NCI-H1930 (cell line): ENCODE measurements around the gene PLCG1.

ENCODE experiments used
- DNase-seq, 2 experiments: peaks; one replicate each; lab custom pipeline; 2025; lab: John Stamatoyannopoulos, UW

The PLCG1 gene

DNA sequence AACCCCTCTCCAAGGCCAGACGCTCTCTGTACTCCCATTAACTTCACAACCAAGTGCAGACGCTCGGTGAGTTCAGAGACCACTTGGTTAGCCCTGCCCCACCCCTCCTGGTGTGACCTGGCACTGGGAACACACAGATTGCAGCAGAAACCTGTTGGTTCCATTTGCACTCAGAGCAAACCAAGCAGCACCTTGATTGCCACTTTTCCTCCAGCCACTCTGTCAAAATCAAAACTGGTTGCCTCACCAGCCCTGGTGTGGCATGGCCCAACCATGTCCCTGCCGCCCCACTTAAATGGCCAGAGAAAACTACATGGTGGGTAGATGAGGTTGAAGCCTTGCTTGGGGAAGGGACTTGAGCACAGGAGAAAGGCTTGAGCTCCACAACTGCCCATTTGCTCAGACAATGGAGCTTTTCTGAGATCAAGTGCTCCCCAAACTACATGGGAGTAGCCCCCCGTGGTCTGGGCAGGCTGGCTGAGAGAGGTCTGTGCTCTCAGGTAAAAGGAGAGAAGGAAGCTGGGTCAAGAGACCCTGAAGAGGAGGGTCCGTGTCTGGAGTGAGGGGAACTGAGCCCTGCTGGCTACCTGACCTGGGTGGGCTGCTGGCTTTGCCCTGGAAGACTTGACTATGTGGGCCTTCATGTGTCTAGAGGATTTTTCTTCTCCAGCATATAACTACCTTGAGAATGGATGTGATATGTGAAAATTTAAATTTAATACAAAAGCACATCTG is 43.4 kb downstream of the PLCG1 start:
- no peak for DNase-seq

DNA sequence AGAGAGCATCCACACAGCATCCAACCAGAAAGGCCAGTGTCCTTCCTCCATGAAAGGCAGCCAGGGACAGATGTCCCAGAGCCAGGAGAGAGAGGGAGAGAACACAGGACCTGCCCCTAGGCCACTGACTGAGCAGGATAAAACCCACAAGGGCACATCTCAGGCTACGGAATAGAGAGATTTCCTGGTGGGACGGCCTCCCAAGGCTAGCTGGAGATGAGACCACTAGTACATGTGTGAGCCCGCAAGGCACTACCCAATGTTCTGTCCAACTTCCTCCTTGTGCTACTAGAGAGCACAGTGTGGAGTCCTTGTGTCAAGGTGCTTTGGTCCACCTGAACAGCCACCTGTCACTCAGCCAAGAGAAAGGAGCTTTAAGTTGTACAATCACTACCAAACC is 44.2 kb downstream of the PLCG1 start:
- DNase-seq, result no peak

DNA sequence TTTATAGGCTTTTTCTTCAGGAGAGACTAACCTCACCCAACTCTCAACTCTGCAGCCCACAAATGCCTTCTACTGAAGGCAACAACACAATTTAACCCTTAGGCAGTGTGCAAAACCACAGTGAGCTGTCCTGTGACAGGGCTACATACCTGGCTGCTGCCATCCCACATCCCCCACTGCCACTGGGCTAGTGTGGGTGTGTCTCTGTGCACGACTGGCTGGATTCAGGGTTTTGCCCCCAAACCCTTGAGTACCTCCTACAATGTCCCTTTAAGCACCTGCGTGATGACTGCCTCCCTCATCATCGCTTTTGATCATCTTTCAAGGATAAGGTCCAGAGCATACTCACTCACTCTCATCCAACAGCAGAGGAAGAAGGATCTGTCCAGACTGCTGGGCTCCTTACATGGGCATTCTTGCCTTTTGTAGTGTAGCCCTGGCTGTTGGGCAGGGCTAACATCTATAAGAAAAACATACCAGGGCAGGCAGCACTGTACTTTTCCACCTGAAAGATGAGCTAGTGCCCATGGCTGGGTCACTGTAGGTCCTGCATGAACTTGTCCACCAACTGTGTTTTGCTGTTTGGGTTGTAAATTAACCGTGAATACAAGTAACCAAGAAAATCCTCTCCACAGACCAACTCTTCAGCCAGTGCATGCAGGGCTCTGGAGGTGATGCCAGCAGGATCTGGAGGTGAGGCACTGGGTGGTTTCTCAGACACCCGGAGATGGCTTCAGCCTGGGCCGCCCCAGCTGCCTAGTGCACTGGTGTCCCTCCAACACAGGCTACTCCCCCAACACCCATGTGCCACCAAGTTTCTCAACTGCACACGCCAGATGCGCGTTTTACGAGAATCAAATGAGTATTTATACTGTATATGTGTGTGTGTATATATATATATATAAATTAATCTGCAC is 45.2 kb downstream of the PLCG1 start:
- no peak for DNase-seq

DNA sequence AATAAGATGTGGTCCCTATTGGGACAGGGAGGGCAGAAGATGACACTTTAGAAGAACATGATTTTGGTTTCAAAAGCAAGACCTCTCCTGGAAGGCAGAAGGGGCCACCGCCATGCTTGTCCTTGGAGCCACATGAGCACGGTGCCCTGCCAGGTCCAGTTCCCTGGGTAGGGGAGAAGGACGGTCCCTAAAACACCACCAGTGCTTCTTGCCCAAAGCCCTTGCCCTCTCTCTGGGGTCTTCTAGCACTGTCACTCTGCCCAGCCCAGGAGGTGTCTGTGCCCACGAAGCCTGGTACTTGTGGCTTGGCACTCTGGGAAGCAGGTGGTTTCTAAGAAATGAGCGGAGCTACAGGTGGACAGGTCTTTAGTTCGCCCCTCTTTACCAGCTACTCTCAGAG is 46.0 kb downstream of the PLCG1 start:
- DNase-seq, result no peak

DNA sequence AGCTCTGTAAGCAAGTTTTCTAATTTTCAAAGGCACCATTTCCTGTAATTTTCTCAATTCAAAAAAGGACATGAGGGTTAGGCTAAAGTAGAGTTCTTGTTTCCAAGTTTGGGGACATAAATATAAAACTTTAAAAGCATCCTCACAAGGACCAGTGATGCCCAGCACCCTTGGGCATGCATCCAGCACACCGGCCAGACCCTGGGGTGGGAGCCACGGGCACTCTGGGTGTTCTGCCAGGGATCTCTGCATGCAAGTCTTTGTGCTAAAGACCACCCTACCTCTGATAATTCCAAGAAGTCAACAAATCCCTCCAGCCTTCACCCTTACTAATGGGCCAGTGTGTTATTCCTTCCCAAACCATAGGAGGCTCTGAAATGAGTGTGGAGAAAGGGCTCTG is 46.5 kb downstream of the PLCG1 start:
- DNase-seq, result no peak

DNA sequence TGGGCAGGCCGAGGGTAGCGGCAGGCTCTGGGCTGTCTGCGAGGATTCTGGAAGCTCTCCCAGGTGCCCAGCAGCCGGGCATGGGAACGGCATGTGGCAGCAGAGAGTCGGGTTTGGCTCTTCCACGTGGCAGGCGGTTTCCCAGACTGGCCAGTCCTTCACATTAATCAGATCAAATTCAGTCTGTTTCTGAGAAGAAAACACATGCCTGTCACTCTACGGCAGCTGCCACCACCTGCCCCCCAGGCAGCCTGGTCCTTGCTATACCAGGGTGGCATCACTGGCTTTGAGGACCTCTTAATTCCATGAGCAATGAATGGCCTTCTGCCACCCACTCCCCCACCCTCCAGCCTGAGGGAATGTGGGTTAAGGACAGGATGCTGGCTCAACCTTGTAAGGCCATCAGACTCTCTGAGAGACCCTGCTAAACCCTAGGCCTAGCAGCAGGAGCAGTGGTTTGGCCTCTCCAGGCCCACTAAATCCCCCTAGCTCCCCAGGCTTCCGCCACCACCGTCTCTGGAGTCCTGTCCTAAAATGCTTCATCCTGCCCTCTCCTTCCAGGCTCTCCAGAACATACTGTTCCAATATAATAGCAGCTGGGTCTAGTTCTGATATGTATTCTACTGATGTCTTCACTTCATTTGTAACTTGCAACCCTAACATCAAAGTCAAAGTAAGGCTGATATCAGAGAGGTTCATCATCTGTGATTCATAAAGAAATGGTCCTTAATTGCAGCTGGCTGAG is 47.8 kb downstream of the PLCG1 start:
- DNase-seq, result no peak

DNA sequence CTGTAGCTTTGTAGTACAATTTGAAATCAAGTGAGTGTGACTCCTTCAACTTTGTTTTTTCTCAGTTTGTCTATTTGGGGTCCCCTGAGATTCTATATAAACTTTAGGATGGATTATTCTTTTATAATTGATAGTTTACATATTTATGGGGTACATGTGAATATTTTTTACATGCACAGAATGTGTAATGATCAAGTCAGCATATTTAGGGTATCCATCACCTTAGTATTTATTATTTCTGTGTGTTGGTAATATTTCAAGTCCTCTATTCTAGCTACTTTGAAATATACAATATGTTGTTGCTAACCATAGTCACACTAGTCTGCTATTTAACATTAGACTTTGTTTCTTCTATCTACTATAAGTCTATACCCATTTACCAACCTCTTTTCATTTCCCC is 50.3 kb downstream of the PLCG1 start:
- DNase-seq, result no peak

DNA sequence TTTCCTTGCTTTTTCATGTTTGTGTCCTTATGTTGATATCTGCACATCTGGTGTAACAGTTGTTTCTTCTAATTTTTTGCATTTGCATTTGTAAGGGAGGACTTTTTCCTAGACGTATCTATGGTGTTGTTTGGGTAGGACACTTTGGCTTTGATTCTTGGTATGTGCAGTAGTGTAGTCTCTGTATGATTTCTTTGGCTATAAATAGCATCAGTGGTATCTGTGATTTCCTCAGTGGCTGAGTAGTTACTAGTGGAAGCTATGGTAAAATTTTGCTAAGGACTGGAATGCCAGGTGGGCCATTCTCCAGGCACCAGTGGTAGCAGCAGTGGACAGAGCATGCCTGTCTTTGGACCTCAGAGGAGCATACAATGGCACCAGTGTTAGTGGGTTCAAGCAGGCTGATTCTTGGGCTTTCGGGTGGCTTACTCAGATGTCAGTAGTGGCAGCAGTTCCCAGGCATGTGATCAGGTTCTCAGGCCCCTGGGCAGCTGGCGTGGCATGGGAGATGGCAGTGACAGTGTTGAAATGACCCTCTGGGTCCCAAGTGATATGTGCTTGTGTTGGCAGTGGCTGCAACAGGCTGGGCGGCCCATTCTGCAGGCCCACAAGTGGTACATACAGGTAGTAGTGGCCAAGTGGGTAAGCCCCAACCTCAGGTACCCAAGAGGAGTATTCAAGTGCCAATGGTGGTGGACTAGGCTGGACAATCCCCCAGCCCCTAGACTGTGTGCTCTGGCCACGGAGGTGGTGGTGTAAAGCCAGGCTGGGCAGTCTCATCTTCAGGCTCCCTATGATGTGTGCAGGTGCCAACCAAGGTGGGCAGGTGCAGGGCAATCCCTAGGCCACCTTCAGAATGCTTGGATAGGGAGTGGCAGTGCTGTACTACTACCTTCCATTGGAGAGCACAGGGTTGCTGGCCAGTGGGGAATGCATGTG is 54.5 kb downstream of the PLCG1 start:
- no peak for DNase-seq

DNA sequence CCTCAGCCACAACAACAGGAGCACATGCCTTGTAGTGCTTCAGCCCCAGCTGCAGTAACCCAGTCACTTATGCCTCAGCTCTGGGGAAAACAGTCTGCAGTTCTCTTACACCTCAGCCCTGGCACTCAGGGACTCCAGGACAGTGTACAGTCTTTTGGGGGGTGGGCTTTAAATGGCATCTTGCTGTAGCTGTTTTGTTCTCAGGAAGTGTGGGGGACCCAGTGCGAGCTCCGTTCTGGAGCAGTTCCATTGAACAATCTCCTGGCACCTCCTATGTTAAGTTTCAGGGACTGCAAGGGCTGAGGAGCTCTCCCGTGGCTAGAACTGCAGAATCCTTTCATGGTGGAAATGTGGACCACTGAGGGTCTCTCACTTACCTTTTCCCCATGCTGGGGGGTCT is 55.2 kb downstream of the PLCG1 start:
- no peak for DNase-seq

DNA sequence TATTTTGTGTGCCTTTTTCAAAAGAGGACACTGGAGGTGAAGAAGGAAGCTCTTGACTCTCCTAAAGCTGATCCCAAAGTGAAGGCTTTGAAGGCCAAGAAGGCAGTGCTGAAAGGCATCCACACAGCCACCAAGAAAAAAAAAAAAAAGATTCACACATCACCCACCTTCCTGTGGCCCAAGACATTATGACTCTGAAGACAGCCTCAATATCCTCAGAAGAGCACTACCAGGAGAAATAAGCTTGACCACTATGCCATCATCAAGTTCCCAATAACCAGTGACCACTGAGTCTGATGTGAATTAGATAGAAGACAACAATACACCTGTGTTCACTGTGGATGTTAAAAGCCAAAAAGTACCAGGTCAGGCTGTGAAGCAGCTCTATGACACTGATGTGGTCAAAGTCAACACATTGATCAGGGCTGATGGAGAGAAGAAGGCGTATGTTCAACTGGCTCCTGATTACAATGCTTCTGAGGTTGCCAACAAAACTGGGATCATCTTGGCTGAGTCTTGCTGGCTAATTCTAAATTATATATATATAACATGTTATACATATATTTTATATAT is 59.4 kb downstream of the PLCG1 start:
- DNase-seq, result no peak

DNA sequence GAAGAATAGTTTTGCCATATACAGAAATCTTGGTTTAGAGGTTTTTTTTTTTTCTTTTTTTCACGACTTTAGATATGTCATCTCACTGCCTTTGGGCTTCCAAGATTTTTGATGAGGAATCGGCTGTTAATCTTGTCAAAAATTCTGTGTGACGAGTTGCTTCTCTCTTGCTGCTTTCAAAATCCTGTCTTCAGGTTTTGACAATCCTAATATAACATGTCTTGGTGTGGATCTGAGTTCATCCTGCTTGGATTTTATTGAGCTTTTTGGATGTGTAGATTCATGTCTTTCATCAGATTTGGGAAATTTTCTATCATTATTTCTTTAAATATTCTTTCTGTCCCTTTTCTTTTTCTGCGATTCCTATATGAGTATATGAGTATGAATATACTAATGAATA is 61.1 kb downstream of the PLCG1 start:
- no peak for DNase-seq

DNA sequence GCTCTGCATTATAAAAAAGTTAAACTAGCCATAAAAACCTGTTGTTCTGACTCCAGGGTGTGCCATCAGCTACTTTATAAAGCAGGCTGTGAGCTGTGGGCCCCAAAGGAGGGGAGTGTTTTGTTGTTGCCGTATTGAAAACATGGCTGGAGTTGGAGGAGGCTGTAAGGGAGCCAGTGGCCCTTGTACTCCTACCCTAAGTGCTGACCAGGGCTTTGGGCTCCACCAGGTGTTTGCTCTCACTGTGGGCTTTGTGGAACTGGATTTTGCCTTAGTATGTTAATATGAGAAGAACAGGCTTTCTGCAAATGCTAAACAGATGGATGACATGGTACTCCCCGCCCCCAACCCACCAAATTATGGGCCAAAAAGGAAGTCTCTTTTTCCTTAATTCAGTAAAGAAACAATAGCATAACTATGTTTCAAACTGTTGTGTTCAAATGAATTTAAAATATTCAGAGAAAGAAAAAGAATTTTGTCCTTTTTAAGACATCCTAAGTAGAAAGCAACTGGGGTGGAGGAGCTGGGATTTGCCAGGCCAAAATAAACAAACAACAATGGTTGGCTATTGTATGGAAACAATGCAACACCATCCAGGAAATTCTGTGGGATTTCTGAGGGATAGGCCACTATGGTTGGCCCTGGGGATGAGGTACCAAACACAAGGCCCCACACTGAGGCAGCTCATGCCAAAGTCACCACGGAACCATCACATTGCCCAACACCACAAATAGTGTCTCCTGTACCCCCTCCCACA is 63.3 kb downstream of the PLCG1 start:
- no peak for DNase-seq

DNA sequence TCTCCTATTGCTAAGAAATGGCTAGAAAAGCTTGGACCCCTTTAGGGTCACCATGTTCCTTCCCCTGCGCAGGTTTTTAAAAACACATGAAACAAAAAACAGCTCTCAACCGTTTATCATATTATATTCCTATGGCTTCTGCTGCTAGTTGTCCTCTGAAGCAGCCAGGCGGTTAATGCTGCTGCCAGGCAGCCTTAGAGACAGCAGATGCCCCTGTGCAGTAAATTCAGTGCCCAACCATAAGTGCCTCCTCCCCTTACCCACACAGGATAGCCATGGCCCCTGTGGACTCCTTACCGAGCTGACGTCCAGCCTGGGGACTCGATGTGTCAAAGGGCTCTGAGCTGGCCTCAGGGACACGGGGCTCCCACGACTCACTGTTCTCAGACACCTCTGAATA is 64.4 kb downstream of the PLCG1 start:
- no peak for DNase-seq

DNA sequence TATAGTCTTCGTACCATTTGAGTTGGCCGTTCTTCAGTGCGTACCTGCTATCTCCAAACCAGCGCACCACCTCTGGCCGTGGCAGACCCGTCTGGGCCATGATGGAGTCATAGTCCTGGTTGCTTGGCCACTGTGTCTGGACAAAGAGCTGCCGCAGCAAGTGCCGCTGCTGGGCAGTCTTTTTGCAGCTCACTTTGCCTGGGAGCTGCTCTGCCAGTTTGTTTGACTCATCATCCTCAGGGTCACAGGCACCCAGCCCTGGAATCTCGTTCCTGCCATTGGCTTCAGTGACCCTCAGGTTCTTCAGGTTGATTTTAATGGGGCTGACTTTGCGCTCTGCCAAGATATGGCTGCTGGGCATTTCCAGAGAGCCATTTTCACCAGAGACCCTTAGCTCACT is 65.1 kb downstream of the PLCG1 start:
- no peak for DNase-seq

DNA sequence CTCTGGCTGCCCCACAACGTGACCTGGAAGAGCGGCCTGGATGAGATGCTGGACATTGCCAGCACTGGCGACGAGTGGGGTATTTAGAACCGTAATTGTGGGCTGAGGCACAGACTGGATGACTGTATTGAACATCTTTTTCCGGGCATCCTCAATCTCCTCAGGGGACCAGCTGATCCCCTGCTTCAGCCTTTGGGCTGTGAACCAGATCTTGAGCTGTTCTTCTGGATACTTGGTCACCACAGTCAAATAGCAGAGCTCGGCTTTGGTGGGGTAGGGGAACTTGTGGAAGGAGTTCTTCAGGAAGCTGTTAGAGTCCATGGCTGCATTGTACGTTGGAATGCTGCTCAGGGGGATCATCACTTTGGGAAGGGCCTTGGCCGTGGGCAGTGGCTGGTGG is 66.3 kb downstream of the PLCG1 start:
- no peak for DNase-seq

DNA sequence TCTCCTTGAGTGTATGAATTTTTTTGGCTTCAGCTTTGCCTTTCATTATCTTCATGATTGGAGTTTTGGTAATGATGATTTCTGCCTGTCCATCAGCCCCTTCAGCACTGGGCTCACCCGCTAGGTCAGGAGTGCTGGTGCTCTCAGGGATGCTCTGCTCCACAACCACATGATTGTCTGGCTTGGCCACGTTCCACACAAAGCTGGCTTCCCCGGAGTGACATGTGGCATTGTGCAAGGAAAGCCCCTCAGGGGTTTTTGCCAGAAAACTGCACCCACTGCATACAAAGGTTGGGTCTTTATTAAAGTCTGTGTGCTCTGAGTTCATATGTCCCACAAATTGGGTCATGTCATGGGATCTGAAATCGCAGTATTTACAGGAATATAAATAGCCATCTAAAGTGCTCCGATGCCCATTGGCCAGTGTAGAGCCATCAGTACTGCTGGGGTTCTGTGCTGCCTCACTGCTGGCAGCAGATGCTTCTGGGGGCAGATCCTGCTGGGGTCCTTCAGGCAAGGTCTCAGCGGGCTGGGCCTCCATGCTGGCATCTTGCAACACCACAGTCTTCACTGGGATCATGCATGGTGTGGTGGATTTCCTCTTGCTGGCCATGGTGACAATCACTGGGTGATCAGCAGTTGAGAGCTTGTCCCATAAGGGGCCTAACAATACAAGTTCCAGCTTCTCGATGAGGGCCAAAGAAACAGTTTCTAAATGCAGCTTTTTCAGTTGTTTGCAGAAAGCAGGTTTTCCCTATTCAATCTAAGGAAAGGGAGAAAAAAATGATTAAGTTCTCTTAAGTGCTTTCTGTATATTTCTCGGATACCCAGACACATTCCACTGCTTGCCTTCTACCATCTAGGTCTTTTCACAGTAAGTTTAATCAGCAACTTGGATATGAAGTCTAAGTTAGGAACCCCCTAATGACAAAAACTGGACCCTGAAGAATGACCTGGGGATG is 67.2 kb downstream of the PLCG1 start:
- no peak for DNase-seq

DNA sequence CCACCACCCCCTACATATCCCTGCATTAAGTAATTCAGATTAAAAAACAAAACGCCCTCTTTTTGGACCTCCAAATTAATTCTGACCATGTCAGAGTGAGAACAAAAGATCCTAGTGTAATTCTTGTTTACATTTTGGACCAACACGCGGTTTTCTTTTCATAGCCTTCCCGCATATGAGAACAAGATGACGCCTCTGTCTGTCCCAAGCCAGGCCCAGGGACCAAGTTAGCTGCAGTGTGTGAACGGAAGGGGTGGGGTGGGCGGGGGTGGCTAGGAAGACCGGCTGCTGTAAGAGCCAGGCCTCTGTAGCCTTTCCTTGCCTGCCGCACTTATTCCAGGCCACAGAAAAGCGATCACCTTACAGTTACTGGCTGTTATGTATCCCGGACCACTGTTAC is 68.0 kb downstream of the PLCG1 start:
- DNase-seq, result no peak

DNA sequence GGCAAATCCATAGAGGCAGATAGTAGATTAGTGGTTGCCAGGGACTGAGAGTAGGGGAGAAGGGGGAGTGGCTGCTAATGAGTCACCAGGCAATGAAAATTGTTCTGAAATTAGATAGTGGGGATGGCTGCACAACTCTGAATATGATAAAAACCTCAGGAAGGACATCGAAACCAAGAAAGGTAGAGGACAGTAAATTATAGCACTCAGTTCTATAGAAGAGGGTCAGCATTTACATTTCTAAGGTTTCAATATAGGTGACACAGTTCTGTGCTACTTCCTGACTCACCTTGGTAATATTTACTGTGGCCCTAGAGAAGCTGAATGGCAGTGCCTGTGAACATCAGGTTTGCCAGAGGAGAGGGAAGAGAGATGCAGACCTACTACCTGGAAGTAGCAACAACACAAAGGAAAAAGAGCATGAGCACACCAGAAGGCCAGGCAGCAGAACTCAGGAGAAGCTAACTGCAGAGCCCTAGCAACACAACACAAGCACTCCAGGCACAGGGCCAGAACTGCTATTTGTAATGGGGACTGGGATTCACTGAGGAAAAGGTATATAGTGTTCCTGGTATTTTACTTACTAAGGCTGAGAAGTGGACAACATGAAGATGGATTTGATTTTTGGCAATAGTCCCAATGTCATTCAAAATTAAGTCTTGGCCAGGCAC is 75.9 kb downstream of the PLCG1 start:
- DNase-seq, result no peak

DNA sequence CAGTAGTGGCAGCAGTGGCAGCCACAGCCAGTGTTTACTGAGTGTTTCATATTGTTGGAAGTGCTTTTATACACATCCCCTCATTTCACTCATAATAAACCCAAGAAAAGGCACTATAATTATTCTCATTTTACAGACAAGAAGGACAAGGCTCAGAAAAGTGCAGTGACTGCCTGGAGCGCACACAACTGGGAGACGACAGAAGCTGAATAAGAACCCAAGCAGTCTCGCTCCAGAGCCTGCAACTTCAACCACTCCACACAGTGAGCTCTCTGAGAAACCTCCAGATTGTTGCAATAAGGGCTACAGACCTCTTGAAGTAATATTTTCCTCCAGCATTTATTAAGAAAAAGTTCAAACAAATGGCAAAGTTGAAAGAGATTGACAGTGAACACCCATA is 76.9 kb downstream of the PLCG1 start:
- DNase-seq, result no peak
